ENCODE results near the gene VMO1. TPM values are rescaled to one million over a fixed set of nuclear protein-coding genes. Genes with fewer than 3 reads are reported as not detected.
A peak's percentile ranks its signal among the peaks of the same experiment; 100 is the strongest.

VMO1 gene
- total RNA-seq, 1 donor from 2014 or later: 1.3 TPM

DNA sequence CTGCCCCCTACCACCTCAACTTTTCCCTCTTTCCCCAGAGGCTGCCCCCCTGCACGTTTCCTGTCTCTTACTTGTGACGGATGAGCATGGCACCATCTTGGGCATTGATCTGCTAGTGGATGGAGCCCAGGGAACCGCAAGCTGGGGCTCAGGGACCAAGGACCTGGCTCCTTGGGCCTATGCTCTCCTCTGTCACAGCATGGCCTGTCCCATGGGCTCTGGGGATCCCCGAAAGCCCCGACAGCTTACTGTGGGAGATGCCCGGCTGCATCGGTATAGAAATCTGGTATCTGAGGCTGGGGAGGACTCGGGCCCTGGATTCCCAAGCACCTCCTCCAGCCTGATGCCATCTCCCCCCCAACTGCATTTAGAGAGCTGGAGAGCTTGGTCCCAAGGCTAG lies 44.6 kb downstream of the VMO1 start:
- no peak for DNase-seq (ENCODE audit: low spot score, unreplicated experiment)
- no peaks in the 10 kb centered on the region for H3K36me3 Mint-ChIP-seq (ENCODE audit: insufficient read depth)
- H3K4me1 Mint-ChIP-seq (ENCODE audit: low read depth): peaks cover 10% of the 10 kb centered on the region
- TF ChIP-seq, protein P1, sequence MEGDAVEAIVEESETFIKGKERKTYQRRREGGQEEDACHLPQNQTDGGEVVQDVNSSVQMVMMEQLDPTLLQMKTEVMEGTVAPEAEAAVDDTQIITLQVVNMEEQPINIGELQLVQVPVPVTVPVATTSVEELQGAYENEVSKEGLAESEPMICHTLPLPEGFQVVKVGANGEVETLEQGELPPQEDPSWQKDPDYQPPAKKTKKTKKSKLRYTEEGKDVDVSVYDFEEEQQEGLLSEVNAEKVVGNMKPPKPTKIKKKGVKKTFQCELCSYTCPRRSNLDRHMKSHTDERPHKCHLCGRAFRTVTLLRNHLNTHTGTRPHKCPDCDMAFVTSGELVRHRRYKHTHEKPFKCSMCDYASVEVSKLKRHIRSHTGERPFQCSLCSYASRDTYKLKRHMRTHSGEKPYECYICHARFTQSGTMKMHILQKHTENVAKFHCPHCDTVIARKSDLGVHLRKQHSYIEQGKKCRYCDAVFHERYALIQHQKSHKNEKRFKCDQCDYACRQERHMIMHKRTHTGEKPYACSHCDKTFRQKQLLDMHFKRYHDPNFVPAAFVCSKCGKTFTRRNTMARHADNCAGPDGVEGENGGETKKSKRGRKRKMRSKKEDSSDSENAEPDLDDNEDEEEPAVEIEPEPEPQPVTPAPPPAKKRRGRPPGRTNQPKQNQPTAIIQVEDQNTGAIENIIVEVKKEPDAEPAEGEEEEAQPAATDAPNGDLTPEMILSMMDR (IDR thresholded peaks at IDR 0.05; ENCODE audit: unreplicated experiment): no peak
- H3K27ac Mint-ChIP-seq: no peak overlapping the region
- peak overlapping the region; percentile 16 for H3K4me3 Mint-ChIP-seq (ENCODE audit: low read depth)
- H3K27me3 Mint-ChIP-seq: peaks cover 75% of the 10 kb centered on the region
- H3K9me3 Mint-ChIP-seq (ENCODE audit: low read depth): no peaks in the 10 kb centered on the region

DNA sequence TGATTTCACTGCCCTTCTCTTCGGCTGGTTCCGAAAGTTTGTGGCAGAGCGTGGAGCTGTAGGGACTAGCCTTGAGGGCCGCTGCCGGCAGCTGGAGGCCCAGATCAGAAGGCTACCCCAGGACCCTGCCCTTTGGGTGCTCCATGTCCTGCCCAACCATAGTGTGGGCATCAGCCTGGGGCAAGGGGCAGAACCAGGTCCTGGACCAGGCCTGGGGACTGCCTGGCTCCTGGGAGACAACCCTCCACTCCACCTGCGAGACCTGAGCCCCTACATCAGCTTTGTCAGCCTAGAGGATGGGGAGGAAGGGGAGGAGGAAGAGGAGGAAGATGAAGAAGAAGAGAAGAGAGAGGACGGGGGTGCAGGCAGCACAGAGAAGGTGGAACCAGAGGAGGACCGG lies 45.6 kb downstream of the VMO1 start:
- no peak for DNase-seq (ENCODE audit: low spot score, unreplicated experiment)
- Mint-ChIP-seq H3K9me3 (ENCODE audit: low read depth) (no peaks in the 10 kb centered on the region), H3K36me3 (ENCODE audit: insufficient read depth) (no peaks in the 10 kb centered on the region), H3K4me1 (ENCODE audit: low read depth) (peaks cover 8% of the 10 kb centered on the region), H3K27ac (no peak overlapping the region), H3K27me3 (peaks cover 78% of the 10 kb centered on the region), H3K4me3 (ENCODE audit: low read depth) (peak overlapping the region; percentile 69)
- TF ChIP-seq, protein P1 (IDR thresholded peaks at IDR 0.05; ENCODE audit: unreplicated experiment): no peak

DNA sequence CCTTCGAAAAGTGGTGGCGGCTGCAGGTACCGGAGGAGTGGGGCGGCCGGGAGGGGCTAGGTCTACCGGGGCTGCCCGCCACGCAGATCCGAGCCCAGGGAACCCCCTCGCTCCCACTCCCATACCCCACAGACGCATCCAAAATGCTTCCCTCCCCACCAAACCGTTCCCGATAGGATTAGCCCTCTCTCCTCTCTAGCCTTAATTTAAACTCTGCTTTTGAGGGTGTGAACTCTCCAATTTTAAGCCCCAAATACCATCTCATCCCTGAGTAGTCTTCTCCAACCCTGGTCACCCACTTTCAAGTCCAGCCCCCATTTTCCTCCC lies 46.2 kb downstream of the VMO1 start:
- peak overlapping the region; percentile 62 for H3K27ac Mint-ChIP-seq
- peak overlapping the region; percentile 69 for H3K4me3 Mint-ChIP-seq (ENCODE audit: low read depth)
- peaks cover 78% of the 10 kb centered on the region for H3K27me3 Mint-ChIP-seq
- no peak for DNase-seq (ENCODE audit: low spot score, unreplicated experiment)
- TF ChIP-seq, protein P1 (IDR thresholded peaks at IDR 0.05; ENCODE audit: unreplicated experiment): no peak
- H3K9me3 Mint-ChIP-seq (ENCODE audit: low read depth): no peaks in the 10 kb centered on the region
- no peaks in the 10 kb centered on the region for H3K36me3 Mint-ChIP-seq (ENCODE audit: insufficient read depth)
- peaks cover 6% of the 10 kb centered on the region for H3K4me1 Mint-ChIP-seq (ENCODE audit: low read depth)

DNA sequence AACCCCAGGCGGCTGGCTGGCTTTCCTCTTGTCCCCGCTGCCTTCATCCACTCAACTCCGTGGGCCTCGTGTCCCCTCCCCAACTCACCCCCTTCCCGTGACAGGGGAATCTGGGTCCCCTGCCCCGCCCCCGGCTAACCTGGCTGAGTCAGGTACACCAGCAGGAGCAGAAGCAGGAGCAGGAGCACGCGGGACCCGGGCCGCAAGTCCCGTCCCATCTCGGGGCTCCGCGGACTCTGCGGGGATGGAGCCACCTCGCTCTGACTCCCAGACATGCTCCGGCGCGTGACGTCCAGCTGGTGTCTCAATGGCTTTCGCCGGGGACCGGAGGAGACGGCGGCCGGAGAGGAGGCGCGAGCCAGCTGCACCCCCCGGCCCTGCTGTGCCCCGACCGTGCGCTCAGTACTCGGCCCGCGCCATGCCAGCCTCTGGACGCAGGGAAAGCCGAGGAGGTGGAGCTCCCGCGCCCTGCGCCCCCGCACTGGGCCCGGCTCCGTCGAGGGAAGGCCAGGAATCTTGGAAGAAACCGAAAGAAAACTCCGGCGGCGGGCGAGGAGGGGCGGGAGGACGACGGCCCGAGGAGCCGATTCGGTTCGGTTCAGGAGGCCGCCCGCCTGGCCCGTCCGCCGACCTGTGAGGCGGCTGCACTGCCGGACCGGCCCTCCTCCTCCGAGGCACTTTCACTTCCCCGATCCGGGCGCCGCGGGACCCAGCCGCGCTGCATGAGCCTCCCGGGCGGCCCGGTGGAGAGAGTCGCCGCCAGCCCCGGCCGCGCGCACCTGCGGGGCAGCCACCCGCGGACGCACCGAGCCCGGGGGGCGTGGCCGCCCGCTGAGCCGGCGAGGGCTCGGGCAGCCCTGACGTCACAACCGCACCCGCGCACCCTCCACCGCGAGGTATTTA lies 46.8 kb downstream of the VMO1 start, which contains the start of the genes CXCL16 and ZMYND15:
CXCL16 (minus strand) TSS at position 807 of the 903 bp plus-strand sequence; CDS start at position 218, 589 bp downstream.
ZMYND15 (plus strand) TSS at position 712 of the 903 bp plus-strand sequence. CDS start 716 bp downstream, outside the sequence.
- H3K4me3 Mint-ChIP-seq (ENCODE audit: low read depth): peak within 1 kb of the TSS; percentile 70
- peaks cover 6% of the 10 kb centered on the region for H3K4me1 Mint-ChIP-seq (ENCODE audit: low read depth)
- TF ChIP-seq, protein P1 (IDR thresholded peaks at IDR 0.05; ENCODE audit: unreplicated experiment): no peak
- H3K27me3 Mint-ChIP-seq: peaks cover 80% of the 10 kb centered on the region
- H3K9me3 Mint-ChIP-seq (ENCODE audit: low read depth): no peaks in the 10 kb centered on the region
- DNase-seq (ENCODE audit: low spot score, unreplicated experiment): peak; percentile 51
- H3K36me3 Mint-ChIP-seq (ENCODE audit: insufficient read depth): no peaks in the 10 kb centered on the region
- H3K27ac Mint-ChIP-seq: peak within 1 kb of the TSS; percentile 69

DNA sequence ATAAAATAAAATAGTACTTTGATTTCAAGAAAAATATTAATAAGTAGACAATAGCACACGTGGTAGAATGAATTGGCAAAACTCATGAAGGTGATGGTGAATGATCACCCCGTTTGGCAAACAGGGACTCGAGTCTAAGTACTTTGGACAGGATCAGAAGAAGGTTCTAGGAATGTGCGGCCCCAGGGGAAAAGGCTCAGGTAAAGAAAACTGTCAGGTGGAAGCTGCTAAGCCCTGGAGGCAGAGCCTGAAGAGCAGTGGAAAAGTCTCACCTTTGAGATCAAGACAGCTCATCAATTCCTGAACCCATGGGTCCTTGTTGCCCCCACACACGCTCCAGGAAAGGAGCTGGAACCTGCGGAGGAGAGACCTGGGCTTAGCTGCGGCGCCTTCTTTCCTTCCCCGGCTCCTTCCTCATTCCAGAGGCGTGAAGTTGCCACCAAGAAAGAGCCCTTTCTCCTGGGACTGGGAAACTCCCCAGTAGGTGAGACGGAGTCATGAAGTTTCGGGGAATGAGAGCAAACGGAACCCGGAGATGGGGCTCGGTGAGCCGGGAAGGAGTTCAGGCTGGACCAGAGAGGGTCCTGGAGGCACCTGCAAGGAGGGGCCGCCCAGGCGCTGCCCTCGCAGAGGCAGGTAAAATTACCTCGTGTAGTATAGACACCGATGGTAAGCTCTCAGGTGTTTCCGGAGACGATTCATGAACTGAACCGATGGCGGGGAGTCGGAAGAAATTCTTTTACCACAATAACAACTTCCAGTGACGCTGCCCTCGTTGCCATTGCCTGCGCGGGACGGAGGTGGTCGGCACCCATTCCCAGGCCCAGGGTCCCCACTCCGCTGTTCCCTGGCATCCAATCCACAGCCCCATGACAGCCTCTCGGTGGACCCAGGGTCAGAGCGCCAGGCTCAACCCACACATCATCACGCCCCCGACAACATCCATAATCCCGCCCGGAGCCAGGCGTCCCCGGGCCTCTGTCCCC lies 47.7 kb downstream of the VMO1 start:
- H3K4me1 Mint-ChIP-seq (ENCODE audit: low read depth): peaks cover 6% of the 10 kb centered on the region
- no peaks in the 10 kb centered on the region for H3K36me3 Mint-ChIP-seq (ENCODE audit: insufficient read depth)
- H3K27me3 Mint-ChIP-seq: peaks cover 72% of the 10 kb centered on the region
- no peaks in the 10 kb centered on the region for H3K9me3 Mint-ChIP-seq (ENCODE audit: low read depth)
- TF ChIP-seq, protein P1 (IDR thresholded peaks at IDR 0.05; ENCODE audit: unreplicated experiment): no peak
- H3K27ac Mint-ChIP-seq: peak overlapping the region; percentile 69
- H3K4me3 Mint-ChIP-seq (ENCODE audit: low read depth): peak overlapping the region; percentile 70
- DNase-seq (ENCODE audit: low spot score, unreplicated experiment): no peak

Data from progenitor cell of endocrine pancreas (in vitro differentiated cells).